COR-L47 (cell line): ENCODE measurements around the gene MRPL51.
"Not testable (repeated sequence)": the region's sequence is repeated elsewhere in the genome, so short reads cannot be mapped to it uniquely, and the experiment has no call there.

Source experiments
- DNase-seq: peaks from one replicate; lab custom pipeline; 2025; lab: John Stamatoyannopoulos, UW

MRPL51 gene

GRCh38 chr12:6532051-6532926 lies 39.2 kb upstream of the MRPL51 start:
- DNase-seq: no peak

- no peak for DNase-seq
Observed at GRCh38 chr12:6530576-6531260, 37.7 kb upstream of the MRPL51 start.

- no peak for DNase-seq
Observed at GRCh38 chr12:6529291-6529737, 36.3 kb upstream of the MRPL51 start.

GRCh38 chr12:6528539-6529235 lies 35.6 kb upstream of the MRPL51 start:
- no peak for DNase-seq

GRCh38 chr12:6527711-6528110 lies 34.6 kb upstream of the MRPL51 start:
- DNase-seq: no peak

- no peak for DNase-seq
Observed at GRCh38 chr12:6526766-6527525, 33.9 kb upstream of the MRPL51 start.

- DNase-seq: no peak
Observed at GRCh38 chr12:6526201-6526600, 33.1 kb upstream of the MRPL51 start.

GRCh38 chr12:6524648-6525047 lies 31.6 kb upstream of the MRPL51 start:
- no peak for DNase-seq

GRCh38 chr12:6523708-6524107 lies 30.6 kb upstream of the MRPL51 start:
- DNase-seq: no peak

GRCh38 chr12:6522193-6522592 lies 29.1 kb upstream of the MRPL51 start:
- no peak for DNase-seq

- no peak for DNase-seq
Observed at GRCh38 chr12:6520186-6520585, 27.1 kb upstream of the MRPL51 start.

- DNase-seq: no peak
Observed at GRCh38 chr12:6508087-6508486, 15.0 kb upstream of the MRPL51 start.

- no peak for DNase-seq
Observed at GRCh38 chr12:6507102-6507998, 14.3 kb upstream of the MRPL51 start.

- no peak for DNase-seq
Observed at GRCh38 chr12:6500466-6500865, 7.4 kb upstream of the MRPL51 start.

GRCh38 chr12:6497291-6497690 lies 4.2 kb upstream of the MRPL51 start:
- DNase-seq: not testable (repeated sequence)

GRCh38 chr12:6494968-6495367 lies 1.9 kb upstream of the MRPL51 start:
- no peak for DNase-seq

GRCh38 chr12:6494258-6494743 lies 1.2 kb upstream of the MRPL51 start:
- no peak for DNase-seq

GRCh38 chr12:6493497-6494257 lies 615 bp upstream of the MRPL51 start, which contains the start of gene NCAPD2:
TSS of gene NCAPD2 (plus strand) at chr12:6494102. CDS start at chr12:6495099, 997 bp downstream.
- DNase-seq: peak; percentile 87

- DNase-seq: not testable (repeated sequence)
Observed at GRCh38 chr12:6490673-6491072, 2.4 kb downstream of the MRPL51 start.

GRCh38 chr12:6489449-6489848 lies 3.6 kb downstream of the MRPL51 start:
- no peak for DNase-seq
